GM23338 (cell line): Measurements from ENCODE around the gene SELENOF.

ENCODE experiments used
- CREB1 ChIP-seq: fragments of 250-450 bp; sonication (Bioruptor Pico); IDR thresholded peaks from 2 replicates; pipeline ENCODE4 v1.5.0; 2020; ENCODE audit warnings: low read depth, mild to moderate bottlenecking, moderate library complexity
- CTCF ChIP-seq, 2 experiments: fragments of 200-600 bp in 1 of 2; sonication (generic) in 1 of 2; conservative IDR thresholded peaks; 2 replicates each; pipeline versions ENCODE4 v1.5.1 to v1.6.1; 2016 to 2017; ENCODE audit warnings: antibody characterized with exemption in 2 of 2, low read depth in 2 of 2, mild to moderate bottlenecking in 2 of 2, moderate library complexity in 1 of 2
- EZH2 ChIP-seq: fragments of 200-600 bp; sonication (generic); IDR thresholded peaks from one replicate; pipeline ENCODE4 v1.8.0; 2017; ENCODE audit warnings: antibody characterized with exemption, mild to moderate bottlenecking, low read depth; ENCODE audit not compliant: unreplicated experiment
- EZH2phosphoT487 ChIP-seq: fragments of 200-600 bp; sonication (generic); IDR thresholded peaks from one replicate; pipeline ENCODE4 v1.8.1; 2018; ENCODE audit warnings: antibody characterized with exemption; ENCODE audit not compliant: unreplicated experiment
- JUNB ChIP-seq: IDR thresholded peaks from one replicate; pipeline ENCODE4 v1.6.1; 2016; ENCODE audit warnings: antibody characterized with exemption; ENCODE audit not compliant: unreplicated experiment
- POLR2AphosphoS5 ChIP-seq: IDR thresholded peaks from 2 replicates; pipeline ENCODE4 v1.6.1; 2016; ENCODE audit warnings: antibody characterized with exemption, low read depth
- REST ChIP-seq: IDR thresholded peaks from one replicate; pipeline ENCODE4 v1.6.1; 2018; ENCODE audit warnings: antibody characterized with exemption; ENCODE audit not compliant: unreplicated experiment
- STAT1 ChIP-seq: IDR thresholded peaks from one replicate; pipeline ENCODE4 v1.6.1; 2016; ENCODE audit warnings: antibody characterized with exemption; ENCODE audit not compliant: unreplicated experiment
- ZNF462 ChIP-seq: fragments of 250-450 bp; sonication (Bioruptor Pico); IDR thresholded peaks from 2 replicates; pipeline ENCODE4 v1.5.0; 2020; ENCODE audit warnings: mild to moderate bottlenecking, moderate library complexity
- TF ChIP-seq, protein P1 (sequence below): IDR thresholded peaks from 2 replicates; pipeline ENCODE4 v1.6.1; 2016; ENCODE audit warnings: antibody characterized with exemption

DNA sequence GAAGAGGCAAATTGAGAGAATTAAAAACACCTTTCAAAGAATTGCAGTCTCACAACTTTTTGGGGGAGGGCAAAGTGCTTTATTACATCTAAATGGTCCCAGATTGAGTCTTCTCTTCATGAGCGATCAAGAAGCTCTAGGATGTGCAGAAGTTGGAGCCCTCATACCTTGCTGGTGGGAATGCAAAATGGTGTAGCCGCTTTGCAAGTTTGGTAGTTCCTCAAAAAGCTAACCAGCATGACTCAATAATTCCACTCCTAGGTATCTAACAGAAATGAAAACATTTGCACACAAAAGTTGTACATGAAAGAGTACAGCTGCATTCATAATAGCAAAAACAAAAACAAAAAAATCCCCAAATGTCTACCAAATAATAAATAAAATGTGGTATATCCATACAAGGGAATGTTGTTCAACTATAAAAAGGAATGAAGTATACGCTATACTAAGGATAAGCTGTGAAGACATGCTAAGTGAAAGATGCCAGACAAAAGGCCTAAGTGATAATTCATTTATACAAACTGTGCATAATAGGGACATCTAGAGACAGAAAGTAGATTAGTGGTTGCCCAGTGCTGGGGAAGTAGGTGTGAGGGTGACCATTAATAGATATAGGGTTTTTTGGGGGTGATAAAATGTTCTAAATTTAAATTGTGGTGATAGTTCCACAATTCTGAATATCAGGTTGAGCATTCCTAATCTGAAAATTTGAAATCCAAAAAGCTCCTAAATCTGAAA, 55.2 kb downstream of the SELENOF start:
- TF ChIP-seq EZH2 (no peak), CTCF (conservative IDR thresholded peaks at IDR 0.05; ENCODE audit: low read depth in 2 of 2) (no peak), REST (no peak), EZH2phosphoT487 (no peak), POLR2AphosphoS5 (no peak), CREB1 (no peak), JUNB (no peak), ZNF462 (CRISPR knock-in tag) (no peak), STAT1 (no peak)
- TF ChIP-seq, protein P1, sequence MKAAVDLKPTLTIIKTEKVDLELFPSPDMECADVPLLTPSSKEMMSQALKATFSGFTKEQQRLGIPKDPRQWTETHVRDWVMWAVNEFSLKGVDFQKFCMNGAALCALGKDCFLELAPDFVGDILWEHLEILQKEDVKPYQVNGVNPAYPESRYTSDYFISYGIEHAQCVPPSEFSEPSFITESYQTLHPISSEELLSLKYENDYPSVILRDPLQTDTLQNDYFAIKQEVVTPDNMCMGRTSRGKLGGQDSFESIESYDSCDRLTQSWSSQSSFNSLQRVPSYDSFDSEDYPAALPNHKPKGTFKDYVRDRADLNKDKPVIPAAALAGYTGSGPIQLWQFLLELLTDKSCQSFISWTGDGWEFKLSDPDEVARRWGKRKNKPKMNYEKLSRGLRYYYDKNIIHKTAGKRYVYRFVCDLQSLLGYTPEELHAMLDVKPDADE, result no peak
